Thyroid gland (tissue), 4 donors: ENCODE data around the gene KAT7.

Experiments
- CTCF ChIP-seq, 6 experiments: fragments of 200-600 bp in 3 of 6; fragments of 450-650 bp in 3 of 6; sonication (generic) in 3 of 6; IDR thresholded peaks; one replicate each; pipeline ENCODE4 v1.5.1; 2016 to 2019; ENCODE audit warnings: antibody characterized with exemption in 6 of 6, mild to moderate bottlenecking in 2 of 6, inconsistent platforms in 1 of 6, moderate library complexity in 1 of 6
- POLR2A ChIP-seq, 2 donors: fragments of 450-650 bp; IDR thresholded peaks; one replicate each; pipeline ENCODE4 v1.6.1; 2017; ENCODE audit warnings: antibody characterized with exemption in 2 of 2, mild to moderate bottlenecking in 2 of 2, moderate library complexity in 1 of 2

GRCh38 chr17:49814781-49815529 lies 26.5 kb downstream of the KAT7 start:
- TF ChIP-seq CTCF (IDR thresholded peaks at IDR 0.05), result no peak
- TF ChIP-seq POLR2A (IDR thresholded peaks at IDR 0.05), result no peak
